BLaER1 (cell line): ENCODE data around the gene PRLR.

ENCODE experiments used
- H3K27ac ChIP-seq: shearing (Covaris generic); formaldehyde crosslinking; 2 replicates; pipeline ENCODE4 v1.8.1; 2022
- H3K27me3 ChIP-seq: shearing (Covaris generic); formaldehyde crosslinking; 2 replicates; pipeline ENCODE4 v1.8.1; 2022
- H3K36me3 ChIP-seq: shearing (Covaris generic); formaldehyde crosslinking; 2 replicates; pipeline ENCODE4 v1.8.1; 2022
- H3K4me1 ChIP-seq: shearing (Covaris generic); formaldehyde crosslinking; 2 replicates; pipeline ENCODE4 v1.8.1; 2022
- H3K4me2 ChIP-seq: shearing (Covaris generic); formaldehyde crosslinking; 2 replicates; pipeline ENCODE4 v1.8.1; 2022
- H3K4me3 ChIP-seq: shearing (Covaris generic); formaldehyde crosslinking; 2 replicates; pipeline ENCODE4 v1.8.1; 2022
- H3K9ac ChIP-seq: shearing (Covaris generic); formaldehyde crosslinking; 2 replicates; pipeline ENCODE4 v1.8.1; 2022
- H3K9me3 ChIP-seq: shearing (Covaris generic); formaldehyde crosslinking; 2 replicates; pipeline ENCODE4 v1.8.1; 2022
- H4K20me1 ChIP-seq: shearing (Covaris generic); formaldehyde crosslinking; 2 replicates; pipeline ENCODE4 v1.8.1; 2022
- Cebpa-rat ChIP-seq: shearing (Covaris generic); IDR thresholded peaks from 2 replicates; pipeline ENCODE4 v1.8.1; 2022

PRLR gene

DNA sequence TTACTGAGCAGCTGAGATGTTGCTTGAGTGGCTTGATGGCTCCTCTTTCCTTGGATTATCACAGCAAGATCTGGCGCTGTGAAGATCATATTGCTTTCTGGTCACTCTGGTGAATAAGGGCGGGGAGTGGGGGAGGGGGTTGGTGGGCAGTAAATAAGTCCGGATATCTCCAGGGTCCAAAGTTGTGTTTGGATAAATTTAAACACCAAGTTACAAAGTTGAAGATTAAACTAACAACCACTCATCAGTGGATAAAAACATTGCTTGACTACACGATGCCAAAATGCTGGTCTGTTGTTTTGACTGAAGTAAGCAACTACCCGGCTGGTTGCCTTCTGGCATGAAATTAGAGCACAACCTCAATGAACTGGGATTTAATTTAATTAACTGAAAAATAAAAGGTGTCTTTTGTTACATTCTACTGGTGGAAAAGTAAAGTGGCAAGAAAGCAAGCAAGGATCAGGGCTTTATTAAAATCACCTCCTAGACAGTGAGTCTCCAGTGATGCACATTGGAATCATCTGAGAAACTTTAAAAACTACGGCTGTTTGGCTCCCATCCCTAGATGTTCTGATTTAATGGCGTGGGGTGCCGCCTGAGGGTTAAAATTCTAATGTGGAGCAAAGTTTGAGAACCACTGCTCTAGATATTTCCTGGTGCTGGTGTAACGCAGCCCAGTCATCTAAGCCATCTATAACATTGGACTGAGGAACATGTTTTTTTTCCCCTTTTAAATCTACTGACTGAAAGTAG, 95.8 kb downstream of the PRLR start:
- H3K9me3 ChIP-seq, result no peaks in the 10 kb centered on the region; the same call in 1 of the 2 replicates
- no peak overlapping the region for H3K4me2 ChIP-seq
- no peak overlapping the region for H3K27ac ChIP-seq
- no peak for TF ChIP-seq Cebpa-rat
- no peaks in the 10 kb centered on the region for H3K36me3 ChIP-seq
- no peaks in the 10 kb centered on the region for H3K27me3 ChIP-seq
- no peak overlapping the region for H3K9ac ChIP-seq
- no peaks in the 10 kb centered on the region for H4K20me1 ChIP-seq
- H3K4me3 ChIP-seq, result no peak overlapping the region
- peaks cover 46% of the 10 kb centered on the region for H3K4me1 ChIP-seq

GRCh38 chr5:35133186-35133585, 97.1 kb downstream of the PRLR start:
- H3K4me1 ChIP-seq, result peaks cover 48% of the 10 kb centered on the region
- H3K9me3 ChIP-seq, result no peaks in the 10 kb centered on the region; the same call in 1 of the 2 replicates
- H3K4me3 ChIP-seq, result no peak overlapping the region
- no peaks in the 10 kb centered on the region for H3K27me3 ChIP-seq
- H3K27ac ChIP-seq, result no peak overlapping the region
- no peaks in the 10 kb centered on the region for H3K36me3 ChIP-seq
- no peaks in the 10 kb centered on the region for H4K20me1 ChIP-seq
- H3K4me2 ChIP-seq, result no peak overlapping the region
- no peak overlapping the region for H3K9ac ChIP-seq
- no peak for TF ChIP-seq Cebpa-rat

DNA sequence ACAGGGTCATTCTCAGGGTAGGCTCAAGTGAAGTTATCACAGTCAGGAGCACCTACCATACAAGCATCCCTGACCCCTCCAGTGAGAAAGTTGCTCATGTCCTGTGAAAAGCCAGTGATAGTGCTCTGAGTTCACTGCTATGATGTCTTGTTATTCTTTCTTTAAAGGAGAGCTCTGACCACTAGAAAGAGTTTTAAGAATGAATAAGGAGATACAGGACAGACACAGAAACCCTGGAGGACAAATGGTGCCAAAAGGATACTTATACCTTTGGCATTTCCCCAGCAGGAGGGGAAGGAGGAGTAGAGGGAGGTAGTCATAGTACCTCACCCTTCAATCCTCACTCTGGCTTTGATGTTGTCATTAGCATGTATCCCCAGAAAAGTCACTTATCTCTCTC, 98.6 kb downstream of the PRLR start:
- Histone ChIP-seq H3K4me1 (peaks cover 38% of the 10 kb centered on the region), H3K9ac (no peak overlapping the region), H3K27me3 (no peaks in the 10 kb centered on the region), H4K20me1 (no peaks in the 10 kb centered on the region), H3K9me3 (no peaks in the 10 kb centered on the region; the same call in 1 of the 2 replicates), H3K4me3 (no peak overlapping the region), H3K4me2 (no peak overlapping the region), H3K36me3 (no peaks in the 10 kb centered on the region), H3K27ac (no peak overlapping the region)
- TF ChIP-seq Cebpa-rat, result no peak

DNA sequence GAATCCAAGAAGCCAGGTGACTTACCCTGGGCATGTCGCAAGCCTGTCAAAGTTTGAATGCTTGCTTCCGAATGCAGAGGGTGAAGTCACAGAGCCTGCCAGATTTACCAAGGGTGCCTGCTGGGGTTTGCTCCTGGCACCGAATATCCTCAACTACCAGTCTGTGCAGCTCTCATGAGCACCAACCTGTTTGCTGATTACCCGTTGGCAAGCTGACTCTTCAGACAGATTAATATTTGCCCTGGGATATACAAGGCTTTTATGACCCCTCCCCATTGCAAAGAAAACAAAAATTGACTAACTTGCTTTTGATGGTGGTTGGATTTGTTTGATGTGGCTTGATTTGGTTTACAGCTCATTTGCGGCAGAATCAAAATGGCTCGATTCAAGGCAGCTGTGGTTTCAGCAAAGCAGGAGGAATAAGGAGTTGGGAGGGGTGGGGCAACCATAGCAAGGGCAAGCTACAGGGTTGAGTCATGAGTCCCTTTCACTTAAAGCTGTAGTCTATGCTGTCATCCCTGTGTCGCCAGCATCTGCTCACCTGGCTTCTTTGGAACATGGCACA, 100.3 kb downstream of the PRLR start:
- H3K9ac ChIP-seq, result no peak overlapping the region
- H3K4me3 ChIP-seq, result no peak overlapping the region
- no peaks in the 10 kb centered on the region for H3K27me3 ChIP-seq
- H3K36me3 ChIP-seq, result no peaks in the 10 kb centered on the region
- peaks cover 21% of the 10 kb centered on the region for H3K4me1 ChIP-seq
- no peak overlapping the region for H3K27ac ChIP-seq
- no peaks in the 10 kb centered on the region for H4K20me1 ChIP-seq
- peak overlapping the region; percentile 72 for H3K4me2 ChIP-seq
- H3K9me3 ChIP-seq, result no peaks in the 10 kb centered on the region; the same call in 1 of the 2 replicates
- TF ChIP-seq Cebpa-rat, result no peak

DNA sequence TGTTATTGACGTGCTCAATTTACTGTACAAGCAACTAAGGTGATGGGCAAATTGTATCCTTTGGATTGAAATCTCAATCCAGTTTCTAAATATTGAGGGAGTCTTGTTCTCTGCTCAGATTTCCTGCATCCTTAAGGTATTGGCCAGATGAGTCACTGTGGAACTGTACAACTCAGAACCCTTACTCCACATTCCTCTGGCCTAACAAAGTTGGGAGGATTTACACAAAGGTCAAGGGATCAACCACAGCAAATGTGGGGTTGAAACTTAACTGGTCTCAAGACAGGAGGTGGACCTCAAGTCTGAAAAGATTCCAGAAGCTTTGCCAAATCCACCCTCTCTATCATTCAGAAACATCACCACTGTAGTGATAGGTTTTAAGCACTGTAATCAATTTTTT, 101.0 kb downstream of the PRLR start:
- H3K27me3 ChIP-seq, result no peaks in the 10 kb centered on the region
- H3K4me1 ChIP-seq, result peaks cover 17% of the 10 kb centered on the region
- no peak overlapping the region for H3K9ac ChIP-seq
- H3K4me3 ChIP-seq, result no peak overlapping the region
- H3K9me3 ChIP-seq, result no peaks in the 10 kb centered on the region; the same call in 1 of the 2 replicates
- no peak overlapping the region for H3K27ac ChIP-seq
- peak overlapping the region; percentile 72 for H3K4me2 ChIP-seq
- no peaks in the 10 kb centered on the region for H3K36me3 ChIP-seq
- no peaks in the 10 kb centered on the region for H4K20me1 ChIP-seq
- TF ChIP-seq Cebpa-rat, result no peak

DNA sequence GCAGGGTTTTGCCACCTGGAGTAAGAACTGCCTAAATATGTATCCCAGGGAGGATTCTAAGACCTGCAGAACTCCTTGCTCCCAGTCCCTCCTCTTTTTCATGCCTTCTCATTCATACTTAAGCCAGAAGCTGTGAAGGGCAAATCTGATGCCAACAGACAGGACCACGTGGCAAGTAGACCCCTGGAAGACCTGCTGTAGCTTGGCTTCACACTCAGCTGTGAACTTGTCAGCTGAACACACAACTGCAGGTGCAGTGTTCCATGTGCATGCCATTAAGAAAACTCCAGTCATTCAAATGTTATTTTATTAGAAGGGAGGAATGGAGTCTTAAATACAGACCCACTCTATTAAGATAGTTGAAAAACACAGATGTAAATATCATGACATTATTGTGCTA, 103.3 kb downstream of the PRLR start:
- no peak for TF ChIP-seq Cebpa-rat
- Histone ChIP-seq H3K27me3 (no peaks in the 10 kb centered on the region), H3K4me2 (no peak overlapping the region), H3K4me1 (peaks cover 17% of the 10 kb centered on the region), H3K36me3 (no peaks in the 10 kb centered on the region), H3K4me3 (no peak overlapping the region), H3K9me3 (no peaks in the 10 kb centered on the region), H4K20me1 (no peaks in the 10 kb centered on the region), H3K9ac (no peak overlapping the region), H3K27ac (no peak overlapping the region)

GRCh38 chr5:35125746-35126145, 104.5 kb downstream of the PRLR start:
- Histone ChIP-seq H3K9ac (no peak overlapping the region), H3K4me1 (peaks cover 14% of the 10 kb centered on the region), H3K27me3 (no peaks in the 10 kb centered on the region), H3K36me3 (no peaks in the 10 kb centered on the region), H4K20me1 (no peaks in the 10 kb centered on the region), H3K9me3 (no peaks in the 10 kb centered on the region), H3K27ac (no peak overlapping the region), H3K4me2 (no peak overlapping the region), H3K4me3 (no peak overlapping the region)
- no peak for TF ChIP-seq Cebpa-rat

GRCh38 chr5:35124932-35125331, 105.4 kb downstream of the PRLR start:
- H3K27me3 ChIP-seq, result no peaks in the 10 kb centered on the region

GRCh38 chr5:35122819-35123218, 107.5 kb downstream of the PRLR start:
- Histone ChIP-seq H3K27me3 (no peaks in the 10 kb centered on the region), H3K36me3 (no peaks in the 10 kb centered on the region)
- no peak for TF ChIP-seq Cebpa-rat

More at GRCh38 chr5:35124932-35125331, 105.4 kb downstream of the PRLR start:
- Histone ChIP-seq H3K27ac (no peak overlapping the region), H3K4me1 (peaks cover 6% of the 10 kb centered on the region), H3K9me3 (no peaks in the 10 kb centered on the region), H3K36me3 (no peaks in the 10 kb centered on the region), H3K4me3 (no peak overlapping the region), H3K9ac (no peak overlapping the region), H4K20me1 (no peaks in the 10 kb centered on the region), H3K4me2 (no peak overlapping the region)
- no peak for TF ChIP-seq Cebpa-rat

GRCh38 chr5:35120715-35121114, 109.6 kb downstream of the PRLR start:
- Histone ChIP-seq H3K4me2 (no peak overlapping the region), H3K4me1 (no peaks in the 10 kb centered on the region), H3K27me3 (no peaks in the 10 kb centered on the region), H3K9me3 (no peaks in the 10 kb centered on the region), H3K27ac (no peak overlapping the region), H3K9ac (no peak overlapping the region), H3K4me3 (no peak overlapping the region), H4K20me1 (no peaks in the 10 kb centered on the region), H3K36me3 (no peaks in the 10 kb centered on the region)
- no peak for TF ChIP-seq Cebpa-rat

More at GRCh38 chr5:35122819-35123218, 107.5 kb downstream of the PRLR start:
- no peak overlapping the region for H3K4me2 ChIP-seq
- no peaks in the 10 kb centered on the region for H3K4me1 ChIP-seq
- no peak overlapping the region for H3K27ac ChIP-seq
- H3K9ac ChIP-seq, result no peak overlapping the region
- no peaks in the 10 kb centered on the region for H4K20me1 ChIP-seq
- H3K4me3 ChIP-seq, result no peak overlapping the region
- no peaks in the 10 kb centered on the region for H3K9me3 ChIP-seq
